ENCODE data around the gene ASZ1.

- TF ChIP-seq REST (IDR thresholded peaks at IDR 0.05; ENCODE audit: borderline replicate concordance), result no peak
- peak; percentile 74 for TF ChIP-seq CTCF (IDR thresholded peaks at IDR 0.05; ENCODE audit: poor library complexity, severe bottlenecking)
- TF ChIP-seq EP300 (conservative IDR thresholded peaks at IDR 0.05; ENCODE audit: poor library complexity, severe bottlenecking), result no peak
- no peak for TF ChIP-seq EZH2 (IDR thresholded peaks at IDR 0.05; ENCODE audit: borderline replicate concordance, insufficient read depth, low read length, poor library complexity, severe bottlenecking)
Measured at GRCh38 chr7:117399820-117400422, 27.4 kb downstream of the ASZ1 start.

Measured in neural cell (in vitro differentiated cells).